HG03045 (cell line): ENCODE measurements around the gene RPS29.
A peak's percentile ranks its signal among the peaks of the same experiment; 100 is the strongest.
"Not testable (repeated sequence)": the region's sequence is repeated elsewhere in the genome, so short reads cannot be mapped to it uniquely, and the experiment has no call there.

Experiments
- ATAC-seq: cut with Tn5 transposase; IDR thresholded peaks from one replicate; pipeline ENCODE4 v1.9.1; 2021; ENCODE audit warnings: mild to moderate bottlenecking, moderate library complexity; ENCODE audit not compliant: unreplicated experiment

RPS29 gene

GRCh38 chr14:49585803-49586672 is at the start of gene RPS29:
RPS29 (minus strand) TSS chr14:49586380; CDS start chr14:49586346, 34 bp downstream.
- peak; percentile 89 for ATAC-seq

- ATAC-seq, result peak; percentile 30
Measured at GRCh38 chr14:49634547-49635334, 48.6 kb upstream of the RPS29 start, which contains the start of gene DNAAF2. DNAAF2 (minus strand) TSS chr14:49635244; CDS start chr14:49635149, 95 bp downstream.

GRCh38 chr14:49633640-49634546 is 47.7 kb upstream of the RPS29 start:
- ATAC-seq, result peak; percentile 78

- ATAC-seq, result no peak
Measured at GRCh38 chr14:49623941-49624839, 38.0 kb upstream of the RPS29 start.

- ATAC-seq, result no peak
Measured at GRCh38 chr14:49623387-49623786, 37.2 kb upstream of the RPS29 start.

GRCh38 chr14:49622022-49622607 is 35.9 kb upstream of the RPS29 start:
- no peak for ATAC-seq

- ATAC-seq, result peak; percentile 35
Measured at GRCh38 chr14:49621114-49621881, 35.1 kb upstream of the RPS29 start.

GRCh38 chr14:49620182-49621113 is 34.3 kb upstream of the RPS29 start, which contains the start of the genes MGAT2 and RPL36AL:
MGAT2 (plus strand) TSS chr14:49620799; CDS start chr14:49621269, 470 bp downstream.
RPL36AL (minus strand) TSS chr14:49620626; CDS start chr14:49619104, 1,522 bp downstream.
- ATAC-seq, result peak; percentile 93

- no peak for ATAC-seq
Measured at GRCh38 chr14:49619730-49620129, 33.5 kb upstream of the RPS29 start.

GRCh38 chr14:49619273-49619672 is 33.1 kb upstream of the RPS29 start:
- ATAC-seq, result not testable (repeated sequence)

- no peak for ATAC-seq
Measured at GRCh38 chr14:49617852-49618519, 31.8 kb upstream of the RPS29 start.

GRCh38 chr14:49615776-49616175 is 29.6 kb upstream of the RPS29 start:
- ATAC-seq, result no peak

- no peak for ATAC-seq
Measured at GRCh38 chr14:49614196-49614595, 28.0 kb upstream of the RPS29 start.

- ATAC-seq, result no peak
Measured at GRCh38 chr14:49612671-49613070, 26.5 kb upstream of the RPS29 start.

GRCh38 chr14:49612251-49612650 is 26.1 kb upstream of the RPS29 start:
- ATAC-seq, result no peak

GRCh38 chr14:49607583-49607982 is 21.4 kb upstream of the RPS29 start:
- ATAC-seq, result no peak
